SW 1271 (cell line): ENCODE measurements around the gene LTF.
"Not testable (repeated sequence)": the region's sequence is repeated elsewhere in the genome, so short reads cannot be mapped to it uniquely, and the experiment has no call there.

ENCODE experiments used
- DNase-seq, 2 experiments: peaks; one replicate each; lab custom pipeline; 2025; lab: John Stamatoyannopoulos, UW

Gene LTF

GRCh38 chr3:46440531-46441294, 24.0 kb downstream of the LTF start:
- no peak for DNase-seq

- no peak for DNase-seq
Measured at GRCh38 chr3:46438831-46439230, 25.9 kb downstream of the LTF start.

- DNase-seq, result no peak
Measured at GRCh38 chr3:46435081-46435726, 29.5 kb downstream of the LTF start.

GRCh38 chr3:46433841-46434240, 30.9 kb downstream of the LTF start:
- DNase-seq, result no peak

GRCh38 chr3:46433118-46433517, 31.6 kb downstream of the LTF start:
- DNase-seq, result not testable (repeated sequence)

- not testable (repeated sequence) for DNase-seq
Measured at GRCh38 chr3:46431905-46432304, 32.8 kb downstream of the LTF start.

- not testable (repeated sequence) for DNase-seq
Measured at GRCh38 chr3:46430879-46431278, 33.8 kb downstream of the LTF start.

- no peak for DNase-seq
Measured at GRCh38 chr3:46429671-46430070, 35.0 kb downstream of the LTF start.

- no peak for DNase-seq
Measured at GRCh38 chr3:46429250-46429649, 35.5 kb downstream of the LTF start.

- no peak for DNase-seq
Measured at GRCh38 chr3:46427916-46428833, 36.5 kb downstream of the LTF start.

- not testable (repeated sequence) for DNase-seq
Measured at GRCh38 chr3:46427404-46427803, 37.3 kb downstream of the LTF start.

GRCh38 chr3:46426476-46426875, 38.2 kb downstream of the LTF start:
- not testable (repeated sequence) for DNase-seq

GRCh38 chr3:46423588-46423987, 41.1 kb downstream of the LTF start:
- DNase-seq, result no peak

- DNase-seq, result no peak
Measured at GRCh38 chr3:46422617-46423016, 42.1 kb downstream of the LTF start.

- DNase-seq, result no peak
Measured at GRCh38 chr3:46420931-46421330, 43.8 kb downstream of the LTF start.

- DNase-seq, result no peak
Measured at GRCh38 chr3:46419816-46420215, 44.9 kb downstream of the LTF start.

- DNase-seq, result no peak
Measured at GRCh38 chr3:46417841-46418611, 46.7 kb downstream of the LTF start.

- no peak for DNase-seq
Measured at GRCh38 chr3:46416811-46417510, 47.7 kb downstream of the LTF start.

- no peak for DNase-seq
Measured at GRCh38 chr3:46416125-46416810, 48.4 kb downstream of the LTF start.

- no peak for DNase-seq
Measured at GRCh38 chr3:46414739-46415138, 50.0 kb downstream of the LTF start.

GRCh38 chr3:46413951-46414350, 50.8 kb downstream of the LTF start:
- DNase-seq, result no peak
